Keratinocyte (primary cell): ENCODE measurements around the gene DNAJC18.
A peak's percentile ranks its signal among the peaks of the same experiment; 100 is the strongest.

Source experiments
- CTCF ChIP-seq, 3 experiments: IDR thresholded peaks in 1 of 3; conservative IDR thresholded peaks in 1 of 3; optimal IDR thresholded peaks in 1 of 3; 2 replicates in 2 of 3; 3 replicates in 1 of 3; pipeline versions ENCODE3 to v1.5.1; 2011; ENCODE audit warnings: low read length in 3 of 3, mild to moderate bottlenecking in 3 of 3, moderate library complexity in 2 of 3, control low read depth in 1 of 3, inconsistent platforms in 1 of 3; ENCODE audit not compliant: insufficient read depth in 2 of 3; ENCODE audit errors: extremely low read depth in 1 of 3
- EZH2 ChIP-seq: IDR thresholded peaks from one replicate; pipeline ENCODE4 v1.6.1; 2012; ENCODE audit warnings: inconsistent platforms, mild to moderate bottlenecking, low read length, moderate library complexity

- TF ChIP-seq CTCF (optimal IDR thresholded peaks at IDR 0.05 in 1 of 3, IDR thresholded peaks at IDR 0.05 in 1 of 3, conservative IDR thresholded peaks at IDR 0.05 in 1 of 3; ENCODE audit: extremely low read depth in 1 of 3, insufficient read depth in 2 of 3, low read length in 3 of 3) (peak in 1 of 3 experiments; percentile 22), EZH2 (no peak)
Observed at GRCh38 chr5:139468421-139468931, 29.2 kb upstream of the DNAJC18 start.
